Measurements from ENCODE around the gene DEFB131B.
"Not testable (repeated sequence)": the region's sequence is repeated elsewhere in the genome, so short reads cannot be mapped to it uniquely, and the experiment has no call there.

Gene DEFB131B

DNA sequence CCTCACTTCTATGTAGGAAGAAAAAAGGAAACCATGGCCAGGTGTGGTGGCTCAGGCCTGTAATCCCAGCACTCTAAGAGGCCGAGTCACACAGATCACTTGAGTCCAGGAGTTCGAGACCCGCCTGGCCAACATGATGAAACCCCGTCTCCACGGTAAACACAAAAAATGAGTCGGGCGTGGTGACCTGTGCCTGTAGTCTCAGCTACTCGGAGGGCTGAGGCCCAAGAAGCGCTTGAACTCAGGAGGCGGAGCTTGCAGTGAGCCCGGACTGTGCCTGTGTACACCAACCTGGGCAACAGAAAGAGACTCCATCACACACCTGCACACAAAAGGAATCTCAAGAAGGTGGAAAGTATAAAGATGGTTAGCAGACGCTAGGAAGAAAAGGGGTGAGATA lies 17.7 kb downstream of the DEFB131B start:
- no peak for TF ChIP-seq ZFX (IDR thresholded peaks at IDR 0.05)
- TF ChIP-seq, protein P1, sequence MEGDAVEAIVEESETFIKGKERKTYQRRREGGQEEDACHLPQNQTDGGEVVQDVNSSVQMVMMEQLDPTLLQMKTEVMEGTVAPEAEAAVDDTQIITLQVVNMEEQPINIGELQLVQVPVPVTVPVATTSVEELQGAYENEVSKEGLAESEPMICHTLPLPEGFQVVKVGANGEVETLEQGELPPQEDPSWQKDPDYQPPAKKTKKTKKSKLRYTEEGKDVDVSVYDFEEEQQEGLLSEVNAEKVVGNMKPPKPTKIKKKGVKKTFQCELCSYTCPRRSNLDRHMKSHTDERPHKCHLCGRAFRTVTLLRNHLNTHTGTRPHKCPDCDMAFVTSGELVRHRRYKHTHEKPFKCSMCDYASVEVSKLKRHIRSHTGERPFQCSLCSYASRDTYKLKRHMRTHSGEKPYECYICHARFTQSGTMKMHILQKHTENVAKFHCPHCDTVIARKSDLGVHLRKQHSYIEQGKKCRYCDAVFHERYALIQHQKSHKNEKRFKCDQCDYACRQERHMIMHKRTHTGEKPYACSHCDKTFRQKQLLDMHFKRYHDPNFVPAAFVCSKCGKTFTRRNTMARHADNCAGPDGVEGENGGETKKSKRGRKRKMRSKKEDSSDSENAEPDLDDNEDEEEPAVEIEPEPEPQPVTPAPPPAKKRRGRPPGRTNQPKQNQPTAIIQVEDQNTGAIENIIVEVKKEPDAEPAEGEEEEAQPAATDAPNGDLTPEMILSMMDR (conservative IDR thresholded peaks at IDR 0.05): no peak
- no peak overlapping the region for H3K27ac ChIP-seq

DNA sequence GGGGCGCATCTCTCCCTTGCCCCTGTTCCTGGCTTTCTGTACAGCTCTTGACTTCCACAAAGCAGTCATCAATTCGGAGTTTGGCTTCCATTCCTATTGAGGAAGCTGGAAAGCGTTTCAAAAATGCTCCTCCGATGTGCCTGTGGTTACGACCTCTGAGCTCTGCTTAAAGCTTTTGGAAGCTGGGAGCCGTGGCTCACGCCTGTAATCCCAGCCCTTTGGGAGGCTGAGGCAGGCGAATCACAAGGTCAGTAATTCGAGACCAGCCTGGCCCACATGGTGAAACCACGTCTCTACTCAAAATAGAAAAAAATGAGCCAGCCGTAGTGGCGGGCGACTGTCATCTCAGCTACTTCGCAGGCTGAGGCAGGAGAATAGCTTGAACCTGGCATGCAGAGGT lies 22.9 kb downstream of the DEFB131B start:
- H3K27ac ChIP-seq: not testable (repeated sequence)

DNA sequence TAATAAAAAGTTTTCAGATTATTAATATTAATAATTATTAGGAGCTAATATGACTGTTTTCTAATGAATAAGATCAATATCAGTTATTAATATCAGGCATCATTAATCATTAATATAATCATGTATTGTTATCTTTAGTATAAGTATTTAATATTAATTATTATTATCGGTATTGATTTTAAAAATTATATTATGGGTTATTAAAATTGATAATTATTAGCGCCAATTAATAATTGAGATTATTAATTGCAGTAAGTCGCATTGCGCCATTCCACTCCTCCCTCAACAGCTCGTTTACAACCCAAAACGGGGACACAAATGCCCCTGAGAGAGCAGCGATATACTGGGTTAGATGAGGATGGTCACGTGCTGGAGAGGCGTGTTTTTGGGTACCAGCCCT lies 30.0 kb downstream of the DEFB131B start:
- no peak overlapping the region for H3K27ac ChIP-seq
- no peak for TF ChIP-seq ZFX (IDR thresholded peaks at IDR 0.05)
- TF ChIP-seq, protein P1 (conservative IDR thresholded peaks at IDR 0.05): no peak

DNA sequence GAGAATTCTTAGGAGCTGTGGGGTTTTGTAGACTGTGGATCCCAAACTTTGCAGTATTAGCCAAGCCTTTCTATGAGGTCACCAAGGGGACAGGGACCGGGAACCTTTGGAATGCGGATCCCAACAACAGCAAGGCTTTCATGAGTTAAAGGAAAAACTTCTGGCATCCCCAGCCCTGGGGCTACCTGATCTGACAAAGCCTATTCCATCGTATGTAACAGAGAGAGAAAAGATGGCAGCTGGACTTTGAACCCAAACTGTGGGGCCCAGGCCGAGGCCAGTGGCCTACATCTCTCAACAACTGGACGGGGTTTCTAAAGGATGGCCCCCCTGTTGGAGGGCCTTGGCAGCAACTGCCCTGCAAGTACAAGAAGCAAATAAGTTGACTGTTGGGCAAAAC lies 32.5 kb downstream of the DEFB131B start:
- not testable (repeated sequence) for H3K27ac ChIP-seq

DNA sequence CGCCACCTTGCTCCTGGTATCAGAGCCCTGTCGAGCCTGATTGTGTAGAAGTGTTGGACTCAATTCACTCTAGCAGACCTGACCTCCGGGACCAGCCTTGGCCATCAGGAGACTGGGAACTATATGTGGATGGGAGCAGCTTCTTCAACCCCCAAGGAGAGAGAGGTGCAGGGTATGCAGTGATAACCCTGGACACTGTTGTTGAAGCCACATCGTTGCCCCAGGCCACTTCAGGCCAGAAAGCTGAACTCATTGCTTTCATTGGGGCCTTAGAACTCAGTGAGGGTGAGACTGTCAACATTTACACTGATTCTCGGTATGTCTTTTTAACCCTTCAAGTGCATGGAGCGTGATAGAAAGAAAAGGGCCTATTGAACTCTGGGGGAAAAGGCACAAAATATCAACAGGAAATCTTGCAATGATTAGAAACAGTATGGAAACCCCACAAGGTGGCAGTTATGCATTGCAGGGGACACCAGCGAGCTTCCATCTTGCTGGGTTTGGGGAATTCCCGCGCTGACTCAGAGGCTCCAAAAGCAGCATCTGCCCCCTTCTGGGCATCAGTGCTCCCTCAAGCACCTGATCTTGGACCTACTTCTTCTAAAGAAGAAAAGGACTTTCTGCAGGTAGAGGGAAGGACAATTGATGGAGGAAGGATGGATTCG lies 33.2 kb downstream of the DEFB131B start:
- not testable (repeated sequence) for H3K27ac ChIP-seq

DNA sequence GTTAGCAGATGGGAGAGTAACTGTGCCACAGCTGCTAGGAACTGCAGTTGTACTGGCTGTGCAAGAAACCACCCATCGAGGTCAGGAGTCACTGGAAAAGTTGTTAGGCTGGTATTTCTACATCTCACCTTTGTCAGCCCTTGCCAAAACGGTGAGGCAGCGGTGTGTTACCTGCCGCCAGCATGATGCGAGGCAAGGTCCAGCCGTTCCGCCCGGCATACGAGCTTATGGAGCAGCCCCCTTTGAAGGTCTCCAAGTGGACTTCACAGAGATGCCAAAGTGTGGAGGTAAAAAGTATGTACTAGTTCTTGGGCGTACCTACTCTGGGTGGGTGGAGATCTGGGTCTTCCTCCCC lies 33.7 kb downstream of the DEFB131B start:
- H3K27ac ChIP-seq: not testable (repeated sequence)

DNA sequence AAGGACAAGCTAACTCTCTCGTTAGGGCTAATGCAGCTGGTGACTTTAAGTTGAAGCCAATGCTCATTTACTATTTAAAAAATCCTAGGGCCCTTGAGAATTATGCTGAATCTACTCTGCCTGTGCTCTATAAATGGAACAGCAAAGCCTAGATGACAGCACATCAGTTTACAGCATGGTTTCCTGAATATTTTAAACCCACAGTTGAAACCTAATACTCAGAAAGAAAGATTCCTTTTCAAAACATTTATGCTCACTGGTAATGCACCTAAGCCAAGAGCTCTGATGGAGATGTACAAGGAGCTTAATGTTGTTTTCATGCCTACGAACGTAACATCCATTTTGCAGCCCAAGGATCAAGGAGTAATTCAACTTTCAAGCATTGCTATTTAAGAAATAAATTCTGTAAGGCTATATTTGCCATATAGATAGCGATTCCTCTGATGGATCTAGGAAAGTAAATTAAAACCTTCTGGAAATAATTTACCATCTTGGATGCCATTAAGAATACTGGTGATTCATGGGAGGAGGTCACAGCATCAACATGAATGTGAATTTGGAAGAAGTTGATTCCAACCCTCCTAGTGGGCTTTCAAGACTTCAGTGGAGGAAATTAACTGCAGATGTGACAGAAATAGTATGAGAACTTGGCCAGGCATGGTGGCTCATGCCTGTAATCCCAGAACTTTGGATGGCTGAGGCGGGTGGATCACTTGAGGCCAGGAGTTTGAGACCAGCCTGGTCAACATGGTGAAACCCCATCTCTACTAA lies 35.7 kb downstream of the DEFB131B start:
- no peak for TF ChIP-seq ZFX (IDR thresholded peaks at IDR 0.05)
- TF ChIP-seq, protein P1 (conservative IDR thresholded peaks at IDR 0.05): no peak
- no peak overlapping the region for H3K27ac ChIP-seq

DNA sequence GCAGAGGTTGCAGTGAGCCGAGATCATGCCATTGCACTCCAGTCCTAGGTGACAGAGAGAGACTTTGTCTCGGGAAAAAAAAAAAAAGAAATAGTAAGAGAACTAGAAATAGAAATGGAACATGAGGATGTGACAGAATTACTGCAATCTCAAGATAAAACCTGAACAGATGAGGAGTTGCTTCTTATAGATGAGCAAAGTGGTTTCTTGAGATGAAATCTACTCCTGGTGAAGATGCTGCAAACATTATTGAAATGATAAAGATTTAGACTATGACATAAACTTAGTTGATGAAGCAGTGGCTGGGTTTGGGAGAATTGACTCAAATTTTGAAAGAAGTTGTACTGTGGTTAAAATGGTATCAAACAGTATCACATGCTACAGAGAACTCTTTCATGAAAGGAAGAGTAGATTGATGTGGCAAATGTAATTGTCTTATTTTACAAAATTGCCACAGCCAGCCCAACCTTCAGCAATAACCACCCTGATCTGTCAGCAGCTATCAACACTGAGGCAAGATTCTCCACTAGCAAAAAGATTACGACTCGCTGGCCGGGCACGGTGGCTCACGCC lies 36.5 kb downstream of the DEFB131B start:
- no peak overlapping the region for H3K27ac ChIP-seq
- TF ChIP-seq ZFX (IDR thresholded peaks at IDR 0.05): no peak
- TF ChIP-seq, protein P1 (conservative IDR thresholded peaks at IDR 0.05): no peak

DNA sequence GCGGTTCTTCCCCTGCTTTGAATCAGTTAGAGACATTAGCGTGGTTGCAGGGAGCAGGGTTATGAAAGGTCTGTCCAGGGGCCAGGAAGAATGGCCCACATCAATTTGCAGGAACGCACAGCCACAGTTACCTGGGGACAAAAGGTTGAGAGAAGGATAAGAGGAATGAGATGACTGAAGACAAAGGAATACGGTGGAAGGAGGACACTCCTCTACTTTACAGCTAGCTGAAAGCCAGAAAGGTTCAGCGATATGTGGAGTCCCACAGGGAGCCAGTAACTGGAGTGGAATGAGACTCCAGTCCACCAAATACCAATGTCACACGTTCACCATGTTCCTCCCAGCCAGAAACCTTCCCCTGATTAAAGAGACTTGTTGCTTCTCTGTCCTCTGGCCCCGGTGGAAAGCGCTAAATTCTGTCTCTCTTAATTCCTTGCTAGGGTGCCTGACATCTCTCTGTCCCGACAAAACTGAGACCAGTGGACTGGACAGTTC lies 39.4 kb downstream of the DEFB131B start:
- TF ChIP-seq ZFX (IDR thresholded peaks at IDR 0.05): no peak
- TF ChIP-seq, protein P1 (conservative IDR thresholded peaks at IDR 0.05): no peak

More for the DNA sequence above, 39.4 kb downstream of the DEFB131B start:
- H3K27ac ChIP-seq: no peak overlapping the region
